ENCODE measurements around the gene PRDM8.

- TF ChIP-seq CTCF (IDR thresholded peaks at IDR 0.05): no peak
- TF ChIP-seq POLR2AphosphoS5 (IDR thresholded peaks at IDR 0.05): no peak
- no peak for TF ChIP-seq POLR2A (IDR thresholded peaks at IDR 0.05)
Measured at GRCh38 chr4:80195441-80196140, 1.7 kb upstream of the PRDM8 start.

Measured in prostate gland (tissue), 2 donors.